Stimulated activated CD4-positive, alpha-beta T cell treated with anti-CD3 and anti-CD28 coated beads, Interleukin-1b, Interleukin-23, amount 100 ng/mL, for 48 hours (primary cell): ENCODE results near the gene ZNF84.

ENCODE experiments used
- DNase-seq: peaks from one replicate; pipeline ENCODE4 v3.0.0-alpha.2; 2020

Gene ZNF84

GRCh38 chr12:133037207-133038005, at the start of gene ZNF84:
ZNF84 (plus strand) TSS chr12:133037509; CDS start chr12:133041468, 3,959 bp downstream.
- DNase-seq: peak; percentile 98

- DNase-seq: no peak
Measured at GRCh38 chr12:132998741-132999140, 38.6 kb upstream of the ZNF84 start.

GRCh38 chr12:133010657-133011297, 26.5 kb upstream of the ZNF84 start:
- DNase-seq: no peak

- DNase-seq: no peak
Measured at GRCh38 chr12:133023566-133023965, 13.7 kb upstream of the ZNF84 start.

- DNase-seq: no peak
Measured at GRCh38 chr12:133026996-133027395, 10.3 kb upstream of the ZNF84 start.

GRCh38 chr12:133038118-133038709, 905 bp downstream of the ZNF84 start:
- DNase-seq: no peak

- no peak for DNase-seq
Measured at GRCh38 chr12:133046698-133047097, 9.4 kb downstream of the ZNF84 start.

- no peak for DNase-seq
Measured at GRCh38 chr12:133057446-133057845, 20.1 kb downstream of the ZNF84 start.

GRCh38 chr12:133058203-133059113, 21.1 kb downstream of the ZNF84 start:
- DNase-seq: no peak

GRCh38 chr12:133061954-133062353, 24.6 kb downstream of the ZNF84 start:
- no peak for DNase-seq

- no peak for DNase-seq
Measured at GRCh38 chr12:133063556-133063955, 26.2 kb downstream of the ZNF84 start.

- DNase-seq: no peak
Measured at GRCh38 chr12:133073836-133074235, 36.5 kb downstream of the ZNF84 start.

GRCh38 chr12:133080026-133080367, 42.7 kb downstream of the ZNF84 start:
- DNase-seq: peak; percentile 97

- DNase-seq: peak; percentile 96
Measured at GRCh38 chr12:133080368-133081158, 43.3 kb downstream of the ZNF84 start, which contains the start of gene ZNF140. ZNF140 (plus strand) TSS chr12:133080923; CDS start chr12:133081321, 398 bp downstream.

GRCh38 chr12:133081159-133081780, 44.0 kb downstream of the ZNF84 start:
- DNase-seq: peak; percentile 1

GRCh38 chr12:133083345-133083744, 46.0 kb downstream of the ZNF84 start:
- no peak for DNase-seq

- DNase-seq: no peak
Measured at GRCh38 chr12:133105620-133106019, 68.3 kb downstream of the ZNF84 start.

GRCh38 chr12:133106253-133106652, 68.9 kb downstream of the ZNF84 start:
- no peak for DNase-seq

- DNase-seq: no peak
Measured at GRCh38 chr12:133107121-133107520, 69.8 kb downstream of the ZNF84 start.

GRCh38 chr12:133108150-133108549, 70.8 kb downstream of the ZNF84 start:
- no peak for DNase-seq
